GM21737 (cell line): ENCODE results near the gene HIKESHI.
"Not testable (repeated sequence)": the region's sequence is repeated elsewhere in the genome, so short reads cannot be mapped to it uniquely, and the experiment has no call there.

ENCODE experiments used
- ATAC-seq: cut with Tn5 transposase; IDR thresholded peaks from one replicate; pipeline ENCODE4 v1.9.1; 2021; ENCODE audit warnings: mild to moderate bottlenecking, moderate library complexity; ENCODE audit not compliant: unreplicated experiment

HIKESHI gene

GRCh38 chr11:86292912-86293616 is 9.0 kb upstream of the HIKESHI start:
- ATAC-seq = peak; percentile 64

- no peak for ATAC-seq
Observed at GRCh38 chr11:86294026-86294425, 8.0 kb upstream of the HIKESHI start.

GRCh38 chr11:86301742-86302091 is 323 bp upstream of the HIKESHI start:
- peak; percentile 9 for ATAC-seq

GRCh38 chr11:86303257-86303656 is 1.2 kb downstream of the HIKESHI start:
- ATAC-seq = no peak

GRCh38 chr11:86308710-86309109 is 6.7 kb downstream of the HIKESHI start:
- not testable (repeated sequence) for ATAC-seq

- ATAC-seq = no peak
Observed at GRCh38 chr11:86313793-86314192, 11.8 kb downstream of the HIKESHI start.

- no peak for ATAC-seq
Observed at GRCh38 chr11:86314636-86315035, 12.6 kb downstream of the HIKESHI start.

- ATAC-seq = no peak
Observed at GRCh38 chr11:86335131-86335767, 33.2 kb downstream of the HIKESHI start.

- ATAC-seq = no peak
Observed at GRCh38 chr11:86337227-86337626, 35.2 kb downstream of the HIKESHI start.

GRCh38 chr11:86341382-86341781 is 39.3 kb downstream of the HIKESHI start:
- no peak for ATAC-seq

GRCh38 chr11:86346513-86346912 is 44.5 kb downstream of the HIKESHI start:
- no peak for ATAC-seq

- no peak for ATAC-seq
Observed at GRCh38 chr11:86355256-86355655, 53.2 kb downstream of the HIKESHI start.

- not testable (repeated sequence) for ATAC-seq
Observed at GRCh38 chr11:86357412-86357811, 55.4 kb downstream of the HIKESHI start.

GRCh38 chr11:86358720-86359119 is 56.7 kb downstream of the HIKESHI start:
- no peak for ATAC-seq

- no peak for ATAC-seq
Observed at GRCh38 chr11:86360775-86361395, 58.8 kb downstream of the HIKESHI start.

GRCh38 chr11:86363424-86363823 is 61.4 kb downstream of the HIKESHI start:
- ATAC-seq = no peak

GRCh38 chr11:86365546-86365945 is 63.5 kb downstream of the HIKESHI start:
- ATAC-seq = no peak

GRCh38 chr11:86369668-86370067 is 67.6 kb downstream of the HIKESHI start:
- no peak for ATAC-seq

- ATAC-seq = no peak
Observed at GRCh38 chr11:86370171-86370570, 68.1 kb downstream of the HIKESHI start.

- ATAC-seq = no peak
Observed at GRCh38 chr11:86370922-86371594, 69.0 kb downstream of the HIKESHI start.

- ATAC-seq = no peak
Observed at GRCh38 chr11:86372041-86372440, 70.0 kb downstream of the HIKESHI start.

GRCh38 chr11:86372586-86372985 is 70.5 kb downstream of the HIKESHI start:
- ATAC-seq = no peak
